Breast epithelium (tissue), 4 donors: ENCODE measurements around the gene SLC26A11. TPM values are rescaled to one million over a fixed set of nuclear protein-coding genes. Genes with fewer than 3 reads are reported as not detected.
"Not testable (repeated sequence)": the region's sequence is repeated elsewhere in the genome, so short reads cannot be mapped to it uniquely, and the experiment has no call there.

ENCODE experiments used
- DNase-seq, 2 donors: peaks; one replicate each; pipeline ENCODE4 v3.0.0-alpha.2; 2019; ENCODE audit warnings: low spot score in 2 of 2
- H3K27ac ChIP-seq, 2 donors: fragments of 200-600 bp; sonication (generic) in 1 of 2; one replicate each; pipeline ENCODE4 v1.5.1; 2016 to 2019; ENCODE audit warnings: mild to moderate bottlenecking in 1 of 2
- H3K27me3 ChIP-seq, 2 donors: fragments of 200-600 bp; sonication (generic) in 1 of 2; one replicate each; pipeline versions ENCODE4 v1.5.1 to v1.6.0; 2017 to 2019; ENCODE audit warnings: control low read depth in 1 of 2, mild to moderate bottlenecking in 1 of 2
- H3K36me3 ChIP-seq: fragments of 200-600 bp; one replicate; pipeline ENCODE4 v1.5.1; 2019
- H3K4me1 ChIP-seq, 2 donors: fragments of 200-600 bp; sonication (generic); one replicate each; pipeline ENCODE4 v1.5.1; 2016 to 2019; ENCODE audit warnings: control low read depth in 1 of 2
- H3K4me3 ChIP-seq, 3 donors: fragments of 200-600 bp; sonication (generic); 1 replicate in 2 of 3; 2 replicates in 1 of 3; pipeline ENCODE4 v1.5.1; 2016 to 2019; ENCODE audit warnings: mild to moderate bottlenecking in 3 of 3, moderate library complexity in 2 of 3
- H3K9me3 ChIP-seq, 2 donors: fragments of 200-600 bp; sonication (generic) in 1 of 2; one replicate each; pipeline ENCODE4 v1.5.1; 2016 to 2019; ENCODE audit warnings: control low read depth in 1 of 2
- POLR2A ChIP-seq: fragments of 450-650 bp; IDR thresholded peaks from one replicate; pipeline ENCODE4 v1.6.1; 2016; ENCODE audit warnings: antibody characterized with exemption, mild to moderate bottlenecking, moderate library complexity
- POLR2AphosphoS5 ChIP-seq, 3 donors: sonication (generic); formaldehyde crosslinking; IDR thresholded peaks; one replicate each; pipeline ENCODE4 v1.6.1; 2017; ENCODE audit warnings: antibody characterized with exemption in 3 of 3
- intact Hi-C: fragments of 100-400 bp; cut with DNase I; formaldehyde crosslinking; loops from one replicate; pipeline ENCODE4 v1.15.1; 2023; ENCODE audit warnings: low total_unique reads
- total RNA-seq, 3 donors: library from RNA; depleted of rRNA; stranded (reverse); fragments of >200 nt; gene quantifications; one replicate each; pipeline ENCODE4 v1.1.0, GENCODE V29; 2016
- TF ChIP-seq, protein P1 (sequence below), 3 donors: fragments of 450-650 bp; IDR thresholded peaks; one replicate each; pipeline ENCODE4 v1.5.1; 2016 to 2017; ENCODE audit warnings: antibody characterized with exemption in 3 of 3, mild to moderate bottlenecking in 3 of 3, moderate library complexity in 3 of 3

SLC26A11 gene
- total RNA-seq, 3 donors from 2014 or later: 12.0 to 20.6 (median 19.0) TPM

DNA sequence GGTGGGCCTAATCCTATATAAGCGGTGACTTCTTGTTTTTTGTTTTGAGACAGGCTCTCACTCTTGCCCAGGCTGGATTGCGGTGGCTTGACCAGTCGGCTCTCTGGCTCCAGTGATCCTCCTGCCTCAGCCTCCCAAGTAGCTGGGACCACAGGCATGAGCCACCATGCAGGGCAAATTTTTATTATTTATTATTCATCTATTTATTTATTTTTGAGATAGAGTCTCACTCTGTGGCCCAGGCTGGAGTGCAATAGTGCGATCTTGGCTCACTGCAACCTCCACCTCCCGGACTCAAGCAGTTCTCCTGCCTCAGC is 35.8 kb downstream of the SLC26A11 start:
- no peaks in the 10 kb centered on the region for H3K27me3 ChIP-seq
- peaks cover 0 to 9% of the 10 kb centered on the region in 2 donors for H3K4me1 ChIP-seq
- peak overlapping the region; percentile 72 to 87 for H3K27ac ChIP-seq
- TF ChIP-seq POLR2A: no peak
- DNase-seq: no peak
- no peaks in the 10 kb centered on the region for H3K9me3 ChIP-seq
- no peaks in the 10 kb centered on the region for H3K36me3 ChIP-seq
- intact Hi-C loops: loop anchor here (10.0 kb wide), 1 partner anchor 61 kb away; no protein-coding TSS in a partner anchor
- H3K4me3 ChIP-seq: no peak overlapping the region

DNA sequence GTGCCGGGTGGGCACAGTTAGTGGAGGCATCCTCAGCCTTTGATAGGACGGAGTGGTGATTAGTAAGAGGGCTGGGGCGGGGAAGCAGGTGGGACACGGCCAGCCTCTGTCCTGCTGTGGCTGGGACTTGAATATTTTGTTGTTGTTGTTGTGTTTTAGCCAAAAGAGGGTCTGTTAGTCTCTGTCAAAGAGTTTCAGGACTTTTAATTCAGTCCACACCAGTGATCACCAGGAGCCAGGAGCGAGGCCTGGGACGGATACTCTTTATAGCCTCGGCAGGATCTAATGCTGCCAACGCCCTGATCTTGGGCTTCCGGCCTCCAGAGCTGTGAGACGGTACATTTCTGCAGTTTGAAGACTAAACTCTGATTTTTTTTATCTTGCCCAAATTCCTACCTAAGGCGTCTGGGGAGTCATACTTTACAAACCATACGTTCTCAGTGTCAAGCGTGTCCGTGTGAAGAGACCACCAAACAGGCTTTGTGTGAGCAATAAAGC is 37.5 kb downstream of the SLC26A11 start:
- no peak overlapping the region for H3K4me3 ChIP-seq
- TF ChIP-seq POLR2AphosphoS5 (IDR thresholded peaks at IDR 0.05) (no peak), POLR2A (no peak)
- TF ChIP-seq, protein P1, sequence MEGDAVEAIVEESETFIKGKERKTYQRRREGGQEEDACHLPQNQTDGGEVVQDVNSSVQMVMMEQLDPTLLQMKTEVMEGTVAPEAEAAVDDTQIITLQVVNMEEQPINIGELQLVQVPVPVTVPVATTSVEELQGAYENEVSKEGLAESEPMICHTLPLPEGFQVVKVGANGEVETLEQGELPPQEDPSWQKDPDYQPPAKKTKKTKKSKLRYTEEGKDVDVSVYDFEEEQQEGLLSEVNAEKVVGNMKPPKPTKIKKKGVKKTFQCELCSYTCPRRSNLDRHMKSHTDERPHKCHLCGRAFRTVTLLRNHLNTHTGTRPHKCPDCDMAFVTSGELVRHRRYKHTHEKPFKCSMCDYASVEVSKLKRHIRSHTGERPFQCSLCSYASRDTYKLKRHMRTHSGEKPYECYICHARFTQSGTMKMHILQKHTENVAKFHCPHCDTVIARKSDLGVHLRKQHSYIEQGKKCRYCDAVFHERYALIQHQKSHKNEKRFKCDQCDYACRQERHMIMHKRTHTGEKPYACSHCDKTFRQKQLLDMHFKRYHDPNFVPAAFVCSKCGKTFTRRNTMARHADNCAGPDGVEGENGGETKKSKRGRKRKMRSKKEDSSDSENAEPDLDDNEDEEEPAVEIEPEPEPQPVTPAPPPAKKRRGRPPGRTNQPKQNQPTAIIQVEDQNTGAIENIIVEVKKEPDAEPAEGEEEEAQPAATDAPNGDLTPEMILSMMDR (IDR thresholded peaks at IDR 0.05): no peak
- no peaks in the 10 kb centered on the region for H3K27me3 ChIP-seq
- peaks cover 6 to 9% of the 10 kb centered on the region in 2 donors for H3K4me1 ChIP-seq
- H3K36me3 ChIP-seq: no peaks in the 10 kb centered on the region
- intact Hi-C loops: loop anchor here (10.0 kb wide), 1 partner anchor 63 kb away; no protein-coding TSS in a partner anchor
- H3K9me3 ChIP-seq: no peaks in the 10 kb centered on the region
- peak overlapping the region in 1 of 2 donors; percentile 43 for H3K27ac ChIP-seq
- no peak for DNase-seq

- DNase-seq, H3K4me3 ChIP-seq, H3K27ac ChIP-seq, H3K27me3 ChIP-seq, H3K36me3 ChIP-seq, H3K9me3 ChIP-seq: not testable (repeated sequence)
- peaks cover 11 to 14% of the 10 kb centered on the region in 2 donors for H3K4me1 ChIP-seq
- intact Hi-C loops: loop anchor here (10.0 kb wide), 1 partner anchor 63 kb away; no protein-coding TSS in a partner anchor
Observed at GRCh38 chr17:80258296-80258695, 38.1 kb downstream of the SLC26A11 start.

DNA sequence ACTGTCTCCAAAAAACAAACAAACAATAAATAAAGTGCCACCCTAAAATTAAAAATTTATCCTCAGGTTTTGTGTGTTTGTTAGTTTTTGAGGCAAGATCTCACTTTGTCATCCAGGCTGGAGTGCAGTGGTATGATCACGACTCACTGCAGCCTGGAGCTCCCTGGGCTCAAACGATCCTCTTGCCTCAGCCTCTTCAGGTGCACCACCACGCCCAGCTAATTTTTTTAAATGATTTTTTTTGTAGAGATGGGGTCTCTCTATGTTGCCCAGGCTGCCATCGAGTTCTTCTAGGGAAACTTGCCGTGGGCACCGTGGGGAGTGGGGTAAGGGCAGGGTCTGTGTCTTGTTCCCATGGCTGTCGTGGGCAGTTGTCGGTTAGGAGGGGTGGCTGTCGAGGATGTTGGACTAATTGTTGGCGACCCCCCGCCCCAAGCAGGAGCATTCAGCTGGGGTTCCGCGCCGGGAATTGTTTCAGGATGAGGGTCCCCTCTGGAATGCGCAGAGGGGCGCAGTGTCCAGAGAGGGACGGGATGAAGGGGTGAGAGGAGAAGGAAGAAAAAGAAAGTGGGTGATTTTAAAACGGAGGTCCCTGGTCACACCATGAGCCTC is 39.3 kb downstream of the SLC26A11 start:
- Histone ChIP-seq H3K4me1 (peaks cover 16% of the 10 kb centered on the region in 2 donors), H3K9me3 (no peaks in the 10 kb centered on the region), H3K36me3 (no peaks in the 10 kb centered on the region), H3K27ac (peak overlapping the region; percentile 80 to 92), H3K4me3 (peak overlapping the region; percentile 53 to 80 (median 69)), H3K27me3 (no peaks in the 10 kb centered on the region)
- no peak for DNase-seq
- intact Hi-C loops: loop anchor here (10.0 kb wide), 1 partner anchor 65 kb away; no protein-coding TSS in a partner anchor
- TF ChIP-seq POLR2AphosphoS5 (IDR thresholded peaks at IDR 0.05) (no peak), POLR2A (no peak)
- TF ChIP-seq, protein P1 (IDR thresholded peaks at IDR 0.05): no peak

DNA sequence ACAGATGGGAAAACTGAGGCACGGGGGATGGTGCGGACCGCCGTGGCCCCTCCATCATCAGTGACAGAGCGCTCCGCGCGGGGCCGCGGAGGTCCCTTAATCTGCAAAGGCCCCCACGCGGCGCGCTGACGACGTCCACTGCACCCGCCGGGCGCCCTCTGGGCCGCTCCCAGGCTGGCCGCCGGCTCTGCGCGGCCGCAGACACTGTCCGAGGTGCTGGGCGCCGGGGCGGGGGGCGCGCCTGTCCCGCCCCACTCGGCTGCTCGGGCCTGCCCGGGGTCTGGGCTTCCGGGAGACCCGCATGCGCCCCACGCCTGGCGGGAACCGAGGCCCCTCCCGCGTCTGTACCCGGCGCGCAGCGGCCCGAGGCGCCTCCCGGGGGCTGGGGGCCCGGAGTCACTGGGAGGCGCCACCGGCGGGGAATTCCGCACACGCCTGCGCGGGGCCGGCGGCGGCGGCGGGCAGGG is 39.9 kb downstream of the SLC26A11 start:
- no peak for TF ChIP-seq POLR2AphosphoS5 (IDR thresholded peaks at IDR 0.05)
- no peak for TF ChIP-seq POLR2A
- TF ChIP-seq, protein P1 (IDR thresholded peaks at IDR 0.05): no peak
- DNase-seq: no peak
- H3K4me3 ChIP-seq: peak overlapping the region; percentile 53 to 80 (median 69)
- H3K36me3 ChIP-seq: no peaks in the 10 kb centered on the region
- peak overlapping the region; percentile 80 to 92 for H3K27ac ChIP-seq
- intact Hi-C loops: no loop called here
- peaks cover 15 to 16% of the 10 kb centered on the region in 2 donors for H3K4me1 ChIP-seq
- no peaks in the 10 kb centered on the region for H3K9me3 ChIP-seq
- H3K27me3 ChIP-seq: no peaks in the 10 kb centered on the region

- H3K27me3 ChIP-seq: no peaks in the 10 kb centered on the region
- H3K4me3 ChIP-seq: peak within 1 kb of the TSS; percentile 92 to 99 (median 98)
- peak within 1 kb of the TSS; percentile 95 to 99 for H3K27ac ChIP-seq
- TF ChIP-seq POLR2A: no peak
- TF ChIP-seq POLR2AphosphoS5 (IDR thresholded peaks at IDR 0.05): no peak
- TF ChIP-seq, protein P1 (IDR thresholded peaks at IDR 0.05): no peak
- no peaks in the 10 kb centered on the region for H3K36me3 ChIP-seq
- DNase-seq: no peak
- peaks cover 15 to 16% of the 10 kb centered on the region in 2 donors for H3K4me1 ChIP-seq
- no peaks in the 10 kb centered on the region for H3K9me3 ChIP-seq
- intact Hi-C loops: no loop called here
Observed at GRCh38 chr17:80260791-80261158, 40.5 kb downstream of the SLC26A11 start, which contains the start of gene RNF213. Gene RNF213 (plus strand): TSS chr17:80260852. CDS start chr17:80263682, 2,830 bp downstream.
